Measurements from ENCODE around the gene ARHGAP24.
"Not testable (repeated sequence)": the region's sequence is repeated elsewhere in the genome, so short reads cannot be mapped to it uniquely, and the experiment has no call there.

The ARHGAP24 gene

GRCh38 chr4:85870298-85871083 lies 395.5 kb downstream of the ARHGAP24 start:
- Histone ChIP-seq H2AFZ (ENCODE audit: low read length, unreplicated experiment) (no peak overlapping the region), H3K36me3 (ENCODE audit: insufficient read depth, low read length) (0 out of 2 replicates have a peak, but pooled peaks cover 3% of the 10 kb centered on the region), H3K27ac (ENCODE audit: low read depth, low read length) (no peak overlapping the region), H3K4me3 (ENCODE audit: low read depth, low read length) (no peak overlapping the region), H3K4me1 (ENCODE audit: control insufficient read depth, insufficient read depth, low read length, unreplicated experiment) (peaks cover 27% of the 10 kb centered on the region), H3K79me2 (ENCODE audit: control insufficient read depth, insufficient read depth, low read length, unreplicated experiment) (peaks cover 50% of the 10 kb centered on the region), H3K27me3 (ENCODE audit: insufficient read depth, low read length) (no peaks in the 10 kb centered on the region)

DNA sequence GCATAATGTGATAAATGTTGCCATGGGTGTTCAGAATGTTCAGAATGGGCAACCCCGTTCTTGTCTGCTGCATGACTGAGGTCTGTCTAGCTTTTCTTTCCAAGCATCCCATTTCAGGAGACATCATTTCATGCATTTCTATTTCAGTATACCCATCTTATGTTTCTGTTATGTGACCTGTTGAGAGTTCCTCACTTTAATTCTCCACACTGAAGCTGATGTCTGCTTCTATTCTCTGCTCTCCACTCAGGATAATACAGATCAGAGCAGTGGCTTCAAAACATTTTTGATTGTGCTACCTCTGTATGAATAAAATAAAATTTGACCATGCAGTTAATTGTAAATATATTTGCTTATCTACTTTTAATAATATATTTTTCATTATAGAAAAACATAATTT lies 398.6 kb downstream of the ARHGAP24 start:
- no peak overlapping the region for H3K27ac ChIP-seq (ENCODE audit: low read depth, low read length)
- no peaks in the 10 kb centered on the region for H3K27me3 ChIP-seq (ENCODE audit: insufficient read depth, low read length)
- 0 out of 2 replicates have a peak, but pooled peaks cover 7% of the 10 kb centered on the region for H3K36me3 ChIP-seq (ENCODE audit: insufficient read depth, low read length)
- no peak overlapping the region for H3K4me3 ChIP-seq (ENCODE audit: low read depth, low read length)
- peaks cover 37% of the 10 kb centered on the region for H3K79me2 ChIP-seq (ENCODE audit: control insufficient read depth, insufficient read depth, low read length, unreplicated experiment)
- H3K4me1 ChIP-seq (ENCODE audit: control insufficient read depth, insufficient read depth, low read length, unreplicated experiment) = peaks cover 11% of the 10 kb centered on the region
- H2AFZ ChIP-seq (ENCODE audit: low read length, unreplicated experiment) = no peak overlapping the region

GRCh38 chr4:85879518-85879917 lies 404.6 kb downstream of the ARHGAP24 start:
- Histone ChIP-seq H3K79me2 (ENCODE audit: control insufficient read depth, insufficient read depth, low read length, unreplicated experiment) (peaks cover 33% of the 10 kb centered on the region), H3K27me3 (ENCODE audit: insufficient read depth, low read length) (no peaks in the 10 kb centered on the region), H2AFZ (ENCODE audit: low read length, unreplicated experiment) (no peak overlapping the region), H3K4me1 (ENCODE audit: control insufficient read depth, insufficient read depth, low read length, unreplicated experiment) (no peaks in the 10 kb centered on the region), H3K36me3 (ENCODE audit: insufficient read depth, low read length) (0 out of 2 replicates have a peak, but pooled peaks cover 4% of the 10 kb centered on the region), H3K27ac (ENCODE audit: low read depth, low read length) (no peak overlapping the region), H3K4me3 (ENCODE audit: low read depth, low read length) (no peak overlapping the region)

DNA sequence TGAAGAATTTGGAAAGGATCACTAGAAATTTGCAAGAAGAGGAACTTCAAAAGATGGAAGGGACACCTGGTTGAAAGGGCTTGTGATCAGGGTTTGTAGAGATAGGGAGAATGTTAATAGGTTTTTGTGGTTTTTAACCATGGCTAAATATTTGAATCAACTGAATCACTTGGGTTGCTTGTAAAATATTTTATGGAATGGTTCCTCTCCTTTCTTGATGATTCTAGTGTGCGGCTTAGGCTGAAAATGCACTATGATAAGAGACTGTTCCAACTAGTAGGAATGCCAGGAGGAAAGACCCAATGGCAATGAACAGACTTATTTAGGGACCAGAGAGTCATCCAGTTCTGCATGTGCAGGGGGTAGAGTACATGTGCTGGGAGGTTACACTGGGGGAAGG lies 408.2 kb downstream of the ARHGAP24 start:
- H3K27me3 ChIP-seq (ENCODE audit: insufficient read depth, low read length) = no peaks in the 10 kb centered on the region
- peaks cover 42% of the 10 kb centered on the region for H3K79me2 ChIP-seq (ENCODE audit: control insufficient read depth, insufficient read depth, low read length, unreplicated experiment)
- no peak overlapping the region for H3K27ac ChIP-seq (ENCODE audit: low read depth, low read length)
- H2AFZ ChIP-seq (ENCODE audit: low read length, unreplicated experiment) = no peak overlapping the region
- no peaks in the 10 kb centered on the region for H3K4me1 ChIP-seq (ENCODE audit: control insufficient read depth, insufficient read depth, low read length, unreplicated experiment)
- H3K4me3 ChIP-seq (ENCODE audit: low read depth, low read length) = no peak overlapping the region
- no peaks in the 10 kb centered on the region; the same call in 1 of the 2 replicates for H3K36me3 ChIP-seq (ENCODE audit: insufficient read depth, low read length)

GRCh38 chr4:85884251-85884650 lies 409.3 kb downstream of the ARHGAP24 start:
- Histone ChIP-seq H3K27me3 (ENCODE audit: insufficient read depth, low read length) (no peaks in the 10 kb centered on the region), H3K4me3 (ENCODE audit: low read depth, low read length) (no peak overlapping the region), H2AFZ (ENCODE audit: low read length, unreplicated experiment) (no peak overlapping the region), H3K27ac (ENCODE audit: low read depth, low read length) (no peak overlapping the region), H3K36me3 (ENCODE audit: insufficient read depth, low read length) (peaks cover 5% of the 10 kb centered on the region), H3K4me1 (ENCODE audit: control insufficient read depth, insufficient read depth, low read length, unreplicated experiment) (no peaks in the 10 kb centered on the region), H3K79me2 (ENCODE audit: control insufficient read depth, insufficient read depth, low read length, unreplicated experiment) (peaks cover 47% of the 10 kb centered on the region)

- Histone ChIP-seq H3K27ac (ENCODE audit: low read depth, low read length) (no peak overlapping the region), H3K36me3 (ENCODE audit: insufficient read depth, low read length) (peaks cover 13% of the 10 kb centered on the region), H3K79me2 (ENCODE audit: control insufficient read depth, insufficient read depth, low read length, unreplicated experiment) (peaks cover 50% of the 10 kb centered on the region), H2AFZ (ENCODE audit: low read length, unreplicated experiment) (no peak overlapping the region), H3K4me3 (ENCODE audit: low read depth, low read length) (no peak overlapping the region), H3K4me1 (ENCODE audit: control insufficient read depth, insufficient read depth, low read length, unreplicated experiment) (no peaks in the 10 kb centered on the region), H3K27me3 (ENCODE audit: insufficient read depth, low read length) (no peaks in the 10 kb centered on the region)
These were observed 411.7 kb downstream of the ARHGAP24 start for GRCh38 chr4:85886665-85887064.

GRCh38 chr4:85889314-85889713 lies 414.4 kb downstream of the ARHGAP24 start:
- peaks cover 13% of the 10 kb centered on the region for H3K36me3 ChIP-seq (ENCODE audit: insufficient read depth, low read length)
- H3K4me3 ChIP-seq (ENCODE audit: low read depth, low read length) = no peak overlapping the region
- no peaks in the 10 kb centered on the region for H3K4me1 ChIP-seq (ENCODE audit: control insufficient read depth, insufficient read depth, low read length, unreplicated experiment)
- H3K27ac ChIP-seq (ENCODE audit: low read depth, low read length) = no peak overlapping the region
- no peak overlapping the region for H2AFZ ChIP-seq (ENCODE audit: low read length, unreplicated experiment)
- H3K27me3 ChIP-seq (ENCODE audit: insufficient read depth, low read length) = no peaks in the 10 kb centered on the region
- peaks cover 33% of the 10 kb centered on the region for H3K79me2 ChIP-seq (ENCODE audit: control insufficient read depth, insufficient read depth, low read length, unreplicated experiment)

DNA sequence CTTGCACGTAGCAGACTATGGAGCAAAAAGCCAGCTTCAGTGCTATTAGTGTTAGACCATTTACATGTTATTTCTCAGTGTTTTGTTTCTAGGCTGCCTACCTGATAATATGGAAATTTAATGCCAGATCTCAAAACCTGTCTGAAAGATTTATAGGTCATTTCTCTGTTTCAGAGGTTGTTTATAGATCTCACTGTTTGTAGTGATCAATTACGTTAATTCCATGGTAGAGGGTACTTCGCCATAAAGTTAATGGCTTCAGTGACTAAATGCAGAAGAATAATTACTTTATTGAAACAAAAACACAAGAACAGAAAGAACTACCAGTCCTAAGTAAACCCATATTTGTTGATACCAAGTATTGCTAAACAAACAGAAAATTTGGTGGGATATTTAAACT lies 420.8 kb downstream of the ARHGAP24 start:
- Histone ChIP-seq H3K27ac (ENCODE audit: low read depth, low read length) (no peak overlapping the region), H3K27me3 (ENCODE audit: insufficient read depth, low read length) (no peaks in the 10 kb centered on the region), H2AFZ (ENCODE audit: low read length, unreplicated experiment) (no peak overlapping the region), H3K4me3 (ENCODE audit: low read depth, low read length) (no peak overlapping the region), H3K36me3 (ENCODE audit: insufficient read depth, low read length) (no peaks in the 10 kb centered on the region), H3K79me2 (ENCODE audit: control insufficient read depth, insufficient read depth, low read length, unreplicated experiment) (peaks cover 29% of the 10 kb centered on the region), H3K4me1 (ENCODE audit: control insufficient read depth, insufficient read depth, low read length, unreplicated experiment) (no peaks in the 10 kb centered on the region)

- Histone ChIP-seq H3K4me1 (ENCODE audit: control insufficient read depth, insufficient read depth, low read length, unreplicated experiment) (peaks cover 2% of the 10 kb centered on the region), H3K79me2 (ENCODE audit: control insufficient read depth, insufficient read depth, low read length, unreplicated experiment) (peaks cover 29% of the 10 kb centered on the region), H3K36me3 (ENCODE audit: insufficient read depth, low read length) (no peaks in the 10 kb centered on the region), H3K4me3 (ENCODE audit: low read depth, low read length) (no peak overlapping the region), H2AFZ (ENCODE audit: low read length, unreplicated experiment) (no peak overlapping the region), H3K27ac (ENCODE audit: low read depth, low read length) (no peak overlapping the region), H3K27me3 (ENCODE audit: insufficient read depth, low read length) (no peaks in the 10 kb centered on the region)
These were observed 423.3 kb downstream of the ARHGAP24 start for GRCh38 chr4:85898231-85898630.

GRCh38 chr4:85901500-85901899 lies 426.6 kb downstream of the ARHGAP24 start:
- peaks cover 36% of the 10 kb centered on the region for H3K79me2 ChIP-seq (ENCODE audit: control insufficient read depth, insufficient read depth, low read length, unreplicated experiment)
- no peak overlapping the region for H3K4me3 ChIP-seq (ENCODE audit: low read depth, low read length)
- H3K4me1 ChIP-seq (ENCODE audit: control insufficient read depth, insufficient read depth, low read length, unreplicated experiment) = peaks cover 2% of the 10 kb centered on the region
- no peaks in the 10 kb centered on the region for H3K36me3 ChIP-seq (ENCODE audit: insufficient read depth, low read length)
- no peak overlapping the region for H3K27ac ChIP-seq (ENCODE audit: low read depth, low read length)
- H3K27me3 ChIP-seq (ENCODE audit: insufficient read depth, low read length) = no peaks in the 10 kb centered on the region
- H2AFZ ChIP-seq (ENCODE audit: low read length, unreplicated experiment) = no peak overlapping the region

DNA sequence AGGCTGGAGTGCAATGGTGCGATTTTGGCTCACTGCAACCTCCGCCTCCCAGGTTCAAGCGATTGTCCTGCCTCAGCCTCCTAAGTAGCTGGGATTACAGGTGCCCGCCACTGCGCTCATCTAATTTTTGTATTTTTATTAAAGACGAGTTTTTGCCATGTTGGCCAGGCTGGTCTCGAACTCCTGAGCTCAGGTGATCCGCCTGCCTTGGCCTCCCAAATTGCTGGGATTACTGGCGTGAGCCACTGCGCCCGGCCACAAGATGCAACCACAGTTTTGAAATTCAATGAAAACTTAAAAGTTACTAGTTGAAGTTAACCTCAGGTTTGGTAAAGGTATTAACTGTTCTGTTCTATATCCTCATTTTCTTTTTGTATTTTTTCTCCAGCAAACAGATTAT lies 427.7 kb downstream of the ARHGAP24 start:
- H3K36me3 ChIP-seq (ENCODE audit: insufficient read depth, low read length); H3K27ac ChIP-seq (ENCODE audit: low read depth, low read length); H2AFZ ChIP-seq (ENCODE audit: low read length, unreplicated experiment); H3K4me1 ChIP-seq (ENCODE audit: control insufficient read depth, insufficient read depth, low read length, unreplicated experiment); H3K27me3 ChIP-seq (ENCODE audit: insufficient read depth, low read length); H3K4me3 ChIP-seq (ENCODE audit: low read depth, low read length): not testable (repeated sequence)
- peaks cover 39% of the 10 kb centered on the region for H3K79me2 ChIP-seq (ENCODE audit: control insufficient read depth, insufficient read depth, low read length, unreplicated experiment)

Data from ACC112 (cell line).